Loucy (cell line): ENCODE measurements around the gene KRT33A.

Experiments
- EZH2phosphoT487 ChIP-seq: fragments of 200-600 bp; IDR thresholded peaks from 2 replicates; pipeline ENCODE4 v1.6.1; 2018; ENCODE audit warnings: antibody characterized with exemption, mild to moderate bottlenecking, moderate library complexity, borderline replicate concordance
- TF ChIP-seq, protein P1 (sequence below): fragments of 200-600 bp; sonication (generic); conservative IDR thresholded peaks from 2 replicates; pipeline ENCODE4 v1.5.1; 2014; ENCODE audit warnings: mild to moderate bottlenecking, antibody characterized with exemption, low read length

DNA sequence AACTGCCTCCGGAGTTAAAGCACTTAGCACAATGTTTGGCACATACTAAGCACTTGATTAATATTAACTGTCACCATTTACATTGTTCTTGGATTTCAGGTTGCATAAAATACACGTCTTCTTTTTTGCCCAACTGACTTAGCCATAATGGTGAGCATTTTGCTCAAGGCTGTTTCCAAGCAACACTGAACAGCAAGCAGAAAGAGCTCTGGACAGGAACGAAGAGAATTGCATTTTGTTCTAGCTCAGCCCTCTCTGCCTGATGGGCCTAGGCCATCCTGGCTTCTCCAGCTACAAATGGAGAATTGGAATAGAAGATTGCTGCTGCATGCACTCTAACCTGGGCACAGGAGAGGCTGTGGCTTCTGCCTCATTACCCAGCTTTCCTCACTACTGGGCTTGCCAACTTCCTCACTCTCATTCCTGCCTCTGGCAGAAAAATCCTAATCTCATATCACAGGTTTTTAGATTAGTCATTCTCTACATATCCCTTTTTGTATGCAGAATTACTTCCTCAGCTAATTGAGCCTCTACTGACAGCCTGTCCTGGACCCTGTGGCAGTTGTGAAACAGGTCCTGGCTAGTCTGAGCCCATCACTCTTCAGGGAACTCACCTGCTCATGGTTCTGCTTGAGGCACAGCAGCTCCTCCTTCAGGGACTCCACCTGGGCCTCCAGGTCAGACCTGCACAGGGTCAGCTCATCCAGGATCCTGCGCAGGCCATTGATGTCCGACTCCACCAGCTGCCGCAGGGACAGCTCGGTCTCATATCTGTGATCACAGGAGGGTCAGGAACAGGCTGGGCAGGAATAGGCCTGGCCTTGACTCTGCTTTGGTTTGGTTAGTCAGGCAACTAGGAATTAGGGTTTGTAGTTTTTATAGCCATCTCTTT, 2.5 kb downstream of the KRT33A start:
- TF ChIP-seq, protein P1, sequence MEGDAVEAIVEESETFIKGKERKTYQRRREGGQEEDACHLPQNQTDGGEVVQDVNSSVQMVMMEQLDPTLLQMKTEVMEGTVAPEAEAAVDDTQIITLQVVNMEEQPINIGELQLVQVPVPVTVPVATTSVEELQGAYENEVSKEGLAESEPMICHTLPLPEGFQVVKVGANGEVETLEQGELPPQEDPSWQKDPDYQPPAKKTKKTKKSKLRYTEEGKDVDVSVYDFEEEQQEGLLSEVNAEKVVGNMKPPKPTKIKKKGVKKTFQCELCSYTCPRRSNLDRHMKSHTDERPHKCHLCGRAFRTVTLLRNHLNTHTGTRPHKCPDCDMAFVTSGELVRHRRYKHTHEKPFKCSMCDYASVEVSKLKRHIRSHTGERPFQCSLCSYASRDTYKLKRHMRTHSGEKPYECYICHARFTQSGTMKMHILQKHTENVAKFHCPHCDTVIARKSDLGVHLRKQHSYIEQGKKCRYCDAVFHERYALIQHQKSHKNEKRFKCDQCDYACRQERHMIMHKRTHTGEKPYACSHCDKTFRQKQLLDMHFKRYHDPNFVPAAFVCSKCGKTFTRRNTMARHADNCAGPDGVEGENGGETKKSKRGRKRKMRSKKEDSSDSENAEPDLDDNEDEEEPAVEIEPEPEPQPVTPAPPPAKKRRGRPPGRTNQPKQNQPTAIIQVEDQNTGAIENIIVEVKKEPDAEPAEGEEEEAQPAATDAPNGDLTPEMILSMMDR, result no peak
- TF ChIP-seq EZH2phosphoT487, result no peak
